Stimulated activated CD8-positive, alpha-beta memory T cell treated with anti-CD3 and anti-CD28 coated beads, Interleukin-15, amount 100 ng/mL, for 4 hours (primary cell): ENCODE measurements around the gene PID1.

Experiments used
- DNase-seq, 2 donors: peaks; one replicate each; pipeline ENCODE4 v3.0.0-alpha.2; 2020; ENCODE audit warnings: low read depth in 2 of 2

PID1 gene

DNA sequence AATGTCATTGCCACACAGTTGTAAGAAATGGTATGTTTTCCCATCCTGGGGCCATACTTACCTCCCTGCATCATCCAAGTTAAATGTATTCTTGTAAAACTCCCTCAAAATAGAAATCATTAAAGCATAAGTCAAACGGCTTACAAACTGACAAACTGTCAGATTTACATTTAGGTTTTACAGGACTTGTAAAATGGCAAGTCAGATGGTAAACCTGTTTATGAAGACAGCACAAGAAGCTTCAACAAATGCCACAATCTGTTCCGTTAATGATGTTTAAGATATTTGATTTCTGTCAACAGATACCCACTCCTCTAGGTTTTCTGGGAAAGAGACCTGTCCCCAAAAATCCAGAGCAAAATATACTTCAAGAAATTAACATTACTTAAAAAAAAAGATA, 197.2 kb downstream of the PID1 start:
- no peak for DNase-seq

- no peak for DNase-seq
Measured at GRCh38 chr2:229071292-229071976, 199.7 kb downstream of the PID1 start.

- DNase-seq, result no peak
Measured at GRCh38 chr2:229066121-229066715, 204.9 kb downstream of the PID1 start.

- DNase-seq, result no peak
Measured at GRCh38 chr2:229064749-229065148, 206.3 kb downstream of the PID1 start.

DNA sequence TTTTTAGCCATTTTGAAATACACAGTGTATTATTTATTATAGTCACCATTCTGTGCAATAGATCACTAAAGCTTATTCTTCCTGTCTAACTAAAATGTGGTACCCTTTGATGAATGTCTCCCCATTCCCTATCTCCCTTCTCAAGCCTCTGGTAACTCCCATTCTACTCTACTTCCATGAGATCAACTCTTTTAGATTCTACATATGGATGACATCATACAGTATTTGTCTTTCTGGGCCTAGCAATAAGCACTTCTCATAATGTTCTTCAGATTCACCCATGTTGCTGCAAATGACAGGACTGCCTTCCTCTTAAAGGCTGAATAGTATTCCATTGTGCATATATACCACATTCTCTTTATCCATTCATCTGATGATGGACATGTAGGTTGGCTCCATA, 210.9 kb downstream of the PID1 start:
- DNase-seq, result no peak

DNA sequence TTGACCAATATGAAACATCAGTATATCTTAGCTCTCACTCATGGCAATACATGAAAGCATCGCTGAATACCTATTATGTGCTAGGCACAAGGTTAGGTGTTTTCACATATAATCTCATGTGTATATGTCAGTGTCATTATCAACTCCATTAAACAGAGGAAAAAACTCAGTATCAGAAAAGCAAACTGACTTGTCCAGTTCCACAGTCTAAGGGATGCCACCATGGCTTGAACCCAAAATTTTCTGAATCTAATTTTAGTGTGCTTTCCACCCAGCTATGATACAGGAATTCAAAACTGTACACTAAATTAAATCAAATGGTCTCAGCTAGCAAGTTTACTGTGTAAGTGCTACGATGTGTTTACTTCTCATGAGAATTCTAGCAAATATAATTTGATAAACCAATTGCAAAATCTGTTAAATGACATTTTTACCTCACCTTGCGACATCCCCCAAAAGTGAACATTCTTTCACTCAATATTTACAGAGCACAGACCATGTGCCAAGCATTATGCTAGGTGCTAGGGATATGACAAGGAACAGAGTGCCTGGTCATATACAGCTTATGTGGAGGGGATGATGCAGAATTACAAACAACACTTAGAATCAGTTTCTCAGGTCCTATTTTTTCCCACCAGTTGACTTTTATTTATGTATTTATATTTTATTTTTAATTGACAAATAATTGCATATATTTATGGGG, 211.6 kb downstream of the PID1 start:
- no peak for DNase-seq

- DNase-seq, result no peak
Measured at GRCh38 chr2:229057976-229058553, 213.0 kb downstream of the PID1 start.

- no peak for DNase-seq
Measured at GRCh38 chr2:229054311-229054710, 216.8 kb downstream of the PID1 start.

DNA sequence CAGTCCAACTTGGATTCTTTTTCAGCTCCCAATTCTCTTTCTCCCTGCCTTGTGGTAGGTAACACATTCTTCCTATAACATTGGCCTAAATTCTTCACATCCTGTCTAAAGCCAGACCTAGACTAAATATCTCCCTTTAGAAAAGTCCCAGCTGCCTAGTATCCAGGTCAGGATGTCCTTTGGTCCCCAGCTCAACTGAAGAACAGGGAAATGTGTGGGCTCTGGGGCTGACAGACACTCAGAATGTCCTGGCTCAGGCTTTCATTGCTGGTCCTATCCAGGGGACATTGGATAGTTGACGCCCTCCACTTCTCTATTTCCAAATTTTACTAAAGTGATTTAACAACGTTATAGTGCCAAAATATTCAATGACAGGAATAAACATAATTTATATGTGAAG, 219.3 kb downstream of the PID1 start:
- DNase-seq, result no peak

GRCh38 chr2:229050133-229050532, 221.0 kb downstream of the PID1 start:
- no peak for DNase-seq

GRCh38 chr2:229048134-229048533, 223.0 kb downstream of the PID1 start:
- DNase-seq, result no peak

GRCh38 chr2:229045671-229046070, 225.4 kb downstream of the PID1 start:
- no peak for DNase-seq

GRCh38 chr2:229044581-229044980, 226.5 kb downstream of the PID1 start:
- no peak for DNase-seq

DNA sequence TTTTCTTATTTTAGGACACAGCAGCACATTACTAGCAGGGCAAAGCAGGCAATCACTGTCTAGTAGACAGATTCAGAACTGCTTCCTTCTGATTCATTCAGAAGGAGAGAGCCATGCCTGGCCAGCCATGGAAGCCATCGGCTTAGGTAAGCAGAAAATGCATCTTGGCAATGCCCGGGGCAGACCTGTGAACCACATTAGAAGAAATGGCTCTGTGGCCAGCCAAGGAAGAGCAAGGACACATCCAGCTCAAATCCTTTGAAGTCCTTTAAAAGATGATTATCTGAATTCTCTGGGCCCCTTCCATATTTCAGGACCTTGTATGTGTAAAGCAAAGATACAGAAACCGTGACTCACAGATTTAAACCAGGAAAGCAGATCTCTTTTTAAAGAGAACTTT, 227.4 kb downstream of the PID1 start:
- no peak for DNase-seq

- no peak for DNase-seq
Measured at GRCh38 chr2:229042349-229042748, 228.7 kb downstream of the PID1 start.

- DNase-seq, result no peak
Measured at GRCh38 chr2:229041691-229042090, 229.4 kb downstream of the PID1 start.

DNA sequence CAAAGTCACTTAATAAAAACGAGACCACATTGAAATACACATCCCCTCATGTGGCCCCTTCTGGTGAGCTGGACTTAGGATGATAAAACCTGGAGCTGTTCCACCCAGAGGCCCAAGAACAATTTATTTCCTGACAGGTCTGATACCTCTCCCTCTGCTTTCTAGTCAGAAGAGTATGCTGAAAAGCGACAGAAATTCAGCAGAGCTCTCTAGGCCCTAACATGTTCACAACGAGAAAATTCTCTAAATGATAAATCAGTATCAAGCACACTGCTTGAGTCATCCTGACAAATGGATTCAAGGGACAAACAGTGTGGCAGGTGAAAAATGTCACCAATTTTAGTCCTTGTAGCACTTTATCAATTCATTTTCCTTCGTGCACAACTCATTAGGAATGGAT, 233.5 kb downstream of the PID1 start:
- no peak for DNase-seq

GRCh38 chr2:229033816-229034215, 237.3 kb downstream of the PID1 start:
- no peak for DNase-seq

GRCh38 chr2:229032608-229033234, 238.4 kb downstream of the PID1 start:
- no peak for DNase-seq

DNA sequence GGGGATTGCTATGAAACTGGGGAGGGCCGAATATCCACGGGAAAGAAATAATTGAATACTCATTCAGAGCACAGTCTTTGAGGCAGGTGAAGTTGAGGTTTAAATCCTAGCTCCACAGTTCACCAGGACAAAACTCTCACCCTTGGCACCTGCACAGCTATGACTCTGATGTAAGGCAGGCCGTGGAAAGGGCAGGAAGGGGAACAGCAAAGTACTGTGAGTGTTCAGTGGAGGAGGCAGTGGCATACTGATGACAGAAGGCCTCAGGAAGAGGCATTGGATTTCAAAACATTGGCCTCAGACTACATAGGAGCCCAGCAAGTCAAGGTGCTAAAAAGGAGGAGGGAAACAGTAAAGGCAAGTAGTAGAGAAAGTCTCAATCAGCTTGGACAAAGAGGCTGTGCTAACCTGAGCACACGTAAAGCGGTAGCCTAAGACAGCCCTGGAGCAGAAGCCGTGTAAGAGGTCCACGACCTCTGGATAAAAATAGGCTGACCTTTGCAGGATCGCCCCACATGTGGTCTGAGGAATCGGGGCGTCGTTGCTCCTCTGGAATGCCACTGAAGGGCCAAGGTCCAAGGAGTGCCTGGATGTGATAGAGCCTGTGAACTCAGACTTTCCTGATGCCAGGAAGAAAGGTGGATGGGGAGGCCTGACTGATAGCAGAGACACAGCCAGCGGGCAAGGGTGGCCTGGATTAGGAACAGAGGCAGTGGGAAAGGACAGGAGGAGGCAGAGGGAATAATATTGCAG, 243.6 kb downstream of the PID1 start:
- DNase-seq, result no peak

DNA sequence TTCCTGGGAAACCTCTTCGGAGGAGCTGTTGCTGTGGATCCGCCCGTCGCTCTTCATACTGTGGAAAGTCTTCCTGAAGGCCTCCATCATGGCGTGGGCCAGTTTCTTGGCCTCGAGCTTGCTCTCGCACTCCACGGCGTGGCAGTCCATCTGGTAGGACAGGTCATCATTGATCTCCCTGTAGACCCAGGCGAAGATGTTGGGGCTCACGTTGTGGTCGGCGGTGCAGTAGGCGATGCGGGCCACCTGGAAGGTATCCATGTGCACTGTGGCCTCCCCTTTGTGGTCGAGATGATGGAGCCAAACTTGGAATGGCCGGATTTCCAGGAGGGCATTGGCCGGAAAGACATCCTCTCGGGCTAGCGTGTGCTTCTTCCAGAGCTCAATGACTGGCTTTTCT, 245.4 kb downstream of the PID1 start:
- no peak for DNase-seq

DNA sequence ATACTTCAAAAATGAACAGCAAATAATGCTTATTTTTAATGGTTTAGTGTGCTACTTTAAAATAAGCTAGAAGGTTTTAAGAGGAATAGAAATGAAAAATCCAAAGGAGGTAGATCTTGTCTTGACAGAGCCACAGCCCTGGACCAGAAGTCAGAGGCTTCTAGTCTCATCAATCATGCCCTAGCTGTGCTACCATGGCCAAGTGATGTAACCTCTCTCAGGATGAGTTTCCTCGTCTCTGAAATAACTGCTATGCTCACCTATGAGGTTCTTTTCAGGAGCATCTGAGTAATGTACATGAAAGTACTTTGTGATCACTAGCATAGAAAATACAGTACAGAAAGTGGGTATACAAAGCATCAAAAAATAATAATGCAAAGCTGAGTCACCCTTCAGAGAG, 248.4 kb downstream of the PID1 start:
- DNase-seq, result no peak
